Medulla oblongata (tissue), 1 donor: ENCODE measurements around the gene SH3GLB1.
A peak's percentile ranks its signal among the peaks of the same experiment; 100 is the strongest.

Experiments used
- DNase-seq: peaks from one replicate; pipeline ENCODE4 v3.0.0-alpha.2; 2015; ENCODE audit errors: extremely low spot score

SH3GLB1 gene

DNA sequence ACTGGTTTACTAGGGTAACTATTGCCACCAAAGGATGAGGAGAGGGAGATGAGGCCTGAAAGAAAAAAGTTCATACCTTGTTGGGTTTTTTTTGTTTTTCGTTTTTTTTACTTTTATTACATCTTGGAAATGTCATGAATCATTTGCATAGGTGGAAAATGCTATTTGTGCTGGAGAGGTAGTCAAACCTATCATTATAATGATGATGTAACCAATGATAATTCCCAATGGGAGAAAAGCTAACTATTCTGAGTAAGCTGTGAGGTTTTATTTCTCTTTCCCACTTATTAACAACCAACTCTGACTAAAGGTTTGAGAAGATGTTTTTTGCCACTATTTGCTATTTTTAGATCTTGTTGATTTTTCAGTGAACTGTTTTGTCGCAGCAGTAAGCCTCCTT lies 29.0 kb downstream of the SH3GLB1 start:
- DNase-seq, result no peak

DNA sequence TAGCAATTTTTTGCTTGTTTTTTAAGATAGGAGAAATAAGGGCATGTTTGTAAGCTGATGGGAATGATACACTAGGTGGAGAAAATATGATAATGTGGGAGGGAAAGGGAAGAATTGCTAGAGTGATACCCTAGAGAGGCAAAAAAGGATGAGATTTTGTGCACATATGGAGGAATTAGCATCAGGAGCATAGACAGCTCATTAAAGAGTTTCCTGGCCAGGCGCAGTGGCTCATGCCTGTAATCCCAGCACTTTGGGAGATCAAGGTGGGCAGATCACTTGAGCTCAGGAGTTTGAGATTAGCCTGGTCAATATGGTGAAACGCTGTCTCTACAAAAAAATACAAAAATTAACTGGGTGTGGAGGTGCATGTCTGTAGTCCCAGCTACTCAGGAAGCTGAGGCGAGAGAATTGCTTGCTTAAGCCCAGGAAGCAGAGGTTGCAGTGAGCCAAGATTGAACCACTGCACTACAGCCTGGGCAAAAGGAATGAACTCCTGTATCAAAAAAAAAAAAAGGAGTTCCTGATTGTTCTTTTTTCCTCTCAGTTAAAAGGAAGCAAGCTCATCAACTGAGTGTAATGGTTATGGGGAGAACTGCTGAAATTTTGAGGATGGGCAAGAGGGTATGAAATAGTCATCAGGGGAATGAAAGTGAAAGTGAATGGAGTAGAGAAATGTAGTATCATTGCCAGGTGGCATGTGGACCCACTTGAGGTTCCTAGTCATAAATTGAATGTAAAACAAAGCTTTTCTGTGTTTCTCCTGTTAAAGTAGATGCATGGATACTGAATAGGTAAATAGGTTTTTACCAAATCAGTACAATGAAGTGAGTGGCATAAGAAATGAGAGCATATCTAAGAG lies 35.5 kb downstream of the SH3GLB1 start:
- DNase-seq, result no peak

DNA sequence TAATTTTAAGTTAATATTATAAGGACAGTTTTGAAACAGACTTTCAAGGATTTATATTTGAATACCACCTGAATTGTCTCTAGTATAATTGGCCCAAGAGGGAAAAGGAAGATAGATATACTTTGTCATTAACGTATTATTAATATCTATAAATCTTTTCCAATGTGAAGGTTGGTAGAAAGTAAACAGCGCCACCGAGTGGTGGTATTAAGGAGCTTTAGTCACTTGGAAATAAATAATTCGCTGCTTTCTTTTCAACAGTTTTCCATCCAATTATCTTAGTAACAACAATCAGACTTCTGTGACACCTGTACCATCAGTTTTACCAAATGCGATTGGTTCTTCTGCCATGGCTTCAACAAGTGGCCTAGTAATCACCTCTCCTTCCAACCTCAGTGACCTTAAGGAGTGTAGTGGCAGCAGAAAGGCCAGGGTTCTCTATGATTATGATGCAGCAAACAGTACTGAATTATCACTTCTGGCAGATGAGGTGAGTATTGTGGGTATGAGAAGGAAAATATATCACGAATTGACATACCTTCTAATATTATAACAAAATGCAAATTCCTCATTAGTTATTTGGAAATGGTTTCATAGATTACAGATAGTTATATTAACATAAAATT lies 37.7 kb downstream of the SH3GLB1 start:
- peak; percentile 55 for DNase-seq

DNA sequence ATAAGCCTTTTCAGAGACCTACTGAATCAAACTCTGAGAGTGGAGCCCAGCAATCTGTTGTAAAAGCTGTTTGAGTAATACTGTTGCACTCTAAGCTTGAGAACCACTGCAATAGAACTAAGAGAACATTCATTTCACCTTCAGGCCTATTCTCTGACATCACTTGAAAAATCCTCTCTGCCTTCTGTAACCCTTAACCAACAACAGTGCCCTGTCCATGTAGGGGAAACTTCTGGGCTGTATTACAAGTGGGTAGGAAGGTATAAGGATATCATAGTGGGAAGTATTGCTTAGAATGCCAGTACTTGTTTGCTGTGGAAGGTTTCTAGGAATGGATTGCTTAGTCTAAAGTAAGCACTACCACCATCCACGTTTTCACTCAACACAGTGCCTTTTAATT lies 42.9 kb downstream of the SH3GLB1 start:
- no peak for DNase-seq

DNA sequence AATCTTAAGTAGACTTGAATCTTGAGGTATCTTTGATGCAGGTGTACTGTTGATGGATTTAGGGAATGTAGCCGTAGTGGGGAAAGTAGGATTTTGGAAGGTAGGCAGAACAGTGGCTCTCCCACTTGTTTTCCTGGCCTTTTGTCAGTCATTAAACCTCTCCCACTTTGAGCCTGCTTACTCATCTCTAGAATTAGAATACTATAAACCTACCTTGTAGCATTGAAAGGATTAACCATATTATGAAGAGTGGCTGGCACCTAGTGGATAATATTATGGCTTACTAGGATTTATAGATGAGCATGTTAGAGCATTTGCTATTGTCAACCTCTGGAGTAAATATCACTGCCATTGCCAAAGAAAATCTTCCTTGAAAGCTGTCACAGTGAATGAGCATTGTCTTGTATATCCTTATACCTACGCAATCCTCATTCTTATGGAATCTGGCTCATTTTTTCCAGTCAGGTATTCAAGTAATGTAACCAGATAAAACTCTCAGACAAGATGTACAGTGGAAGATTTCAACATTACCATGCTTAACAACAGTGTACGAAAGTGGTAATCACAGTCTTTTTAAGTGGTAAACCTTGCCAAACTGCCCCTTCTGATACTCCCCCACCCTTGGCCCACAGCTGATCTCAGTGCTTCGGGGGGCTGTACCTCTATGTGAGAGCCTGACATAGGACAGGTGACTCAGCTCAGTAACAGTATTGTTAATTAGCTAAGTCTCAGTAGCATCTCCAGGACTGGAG lies 44.4 kb downstream of the SH3GLB1 start:
- DNase-seq, result no peak

DNA sequence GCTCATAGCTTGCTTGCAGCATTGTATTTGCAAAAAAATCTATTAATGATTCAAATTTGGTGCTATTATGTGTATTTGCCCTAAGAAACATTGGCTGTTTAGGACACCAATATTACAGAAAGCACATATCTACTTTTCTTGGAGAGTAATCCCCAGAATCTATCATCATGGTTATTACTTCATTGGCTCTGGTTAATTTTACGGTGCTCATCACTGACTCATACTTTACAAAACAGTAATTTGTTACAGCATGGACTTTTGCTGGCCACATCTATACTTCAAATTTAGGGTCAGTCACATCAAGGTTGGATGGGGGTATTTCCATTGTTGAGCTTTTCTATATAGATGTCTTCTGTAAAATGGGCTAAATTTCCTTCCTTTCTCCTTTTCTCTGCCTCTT lies 45.7 kb downstream of the SH3GLB1 start:
- DNase-seq, result no peak

DNA sequence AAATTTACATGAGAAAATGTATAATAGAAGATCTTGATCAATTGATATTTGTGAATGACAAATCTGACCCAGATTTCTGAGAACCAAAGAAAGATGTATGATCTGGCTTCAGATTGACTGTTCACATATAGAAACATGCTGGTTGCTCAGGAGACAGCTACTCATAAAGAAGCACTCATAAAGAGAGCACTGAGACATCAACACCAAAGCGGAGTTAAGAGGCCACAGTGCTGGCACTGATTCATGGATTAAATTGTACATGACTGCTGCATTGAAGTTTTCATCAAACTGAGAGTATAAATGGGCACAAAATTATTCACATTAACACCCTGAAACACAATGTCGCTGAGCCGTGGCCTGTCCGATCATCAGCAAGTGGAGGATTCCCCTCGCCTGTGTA lies 46.2 kb downstream of the SH3GLB1 start:
- no peak for DNase-seq

DNA sequence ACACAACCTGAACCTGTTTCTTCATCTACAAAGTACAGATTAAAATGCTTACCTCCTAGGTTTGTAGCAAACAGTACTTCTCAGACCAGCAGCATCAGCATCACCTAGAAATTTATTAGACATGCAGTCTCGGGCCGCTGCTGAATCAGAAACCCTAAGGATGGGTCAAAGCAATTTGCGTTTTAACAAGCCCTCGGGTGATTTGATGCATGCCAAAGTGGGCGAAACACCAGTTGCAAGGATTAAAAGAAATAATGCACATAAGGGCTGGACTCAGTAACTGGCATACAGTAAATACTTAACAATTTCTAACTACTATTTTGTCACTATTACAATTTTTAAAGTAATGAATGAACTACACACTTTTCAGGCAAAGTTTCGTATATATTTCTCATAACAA lies 47.5 kb downstream of the SH3GLB1 start:
- no peak for DNase-seq

DNA sequence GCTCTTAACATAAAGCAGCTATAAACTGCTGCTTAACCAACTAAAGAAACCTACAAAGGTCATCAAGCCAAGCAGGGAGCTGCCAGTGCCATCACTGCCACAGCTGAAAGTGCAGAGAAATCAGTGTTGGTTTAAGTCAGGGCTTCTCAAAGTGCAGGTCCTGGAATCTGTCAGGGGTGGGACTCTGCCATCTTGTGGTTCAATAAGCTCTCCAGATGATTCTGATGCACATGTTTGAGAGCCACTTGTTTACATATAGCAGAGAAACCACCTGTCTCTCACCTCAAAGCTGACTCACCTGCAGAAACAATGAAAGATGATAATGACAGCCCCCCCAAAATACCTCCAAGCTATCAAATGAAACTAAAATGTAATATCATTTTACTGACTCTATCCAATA lies 49.3 kb downstream of the SH3GLB1 start:
- no peak for DNase-seq

DNA sequence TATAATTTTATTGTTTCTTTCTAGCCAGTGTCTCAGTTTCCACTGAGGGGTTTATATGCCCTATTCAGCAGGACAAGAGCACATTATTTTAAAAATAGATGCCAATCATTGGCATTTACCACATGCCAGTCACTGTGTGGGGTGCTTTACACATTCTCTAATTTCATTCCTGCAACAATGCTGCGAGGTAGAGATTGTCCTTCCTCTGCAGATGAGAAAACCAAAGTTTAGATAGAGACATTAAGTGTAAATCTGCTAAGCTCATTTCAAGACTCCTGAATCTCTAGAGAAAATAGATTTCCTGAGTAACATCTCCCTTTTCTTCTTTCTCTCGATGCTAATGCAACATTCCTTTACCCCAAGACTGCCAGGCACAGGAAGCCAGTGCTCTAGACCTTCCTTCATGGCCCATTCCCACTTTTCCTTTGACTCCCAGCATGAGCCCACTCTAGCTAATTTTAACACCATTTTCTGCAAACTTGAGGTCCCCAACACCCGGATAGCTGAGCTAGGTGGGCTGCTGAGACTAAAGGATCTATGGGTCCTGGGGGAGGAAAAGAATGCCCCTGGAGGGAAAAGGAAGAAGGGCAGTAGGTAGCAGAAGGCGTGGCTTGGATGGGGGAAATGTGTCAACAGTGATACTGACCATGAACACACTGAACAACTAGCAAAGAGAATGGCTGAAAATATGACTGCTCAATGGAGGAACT lies 50.0 kb downstream of the SH3GLB1 start:
- no peak for DNase-seq

DNA sequence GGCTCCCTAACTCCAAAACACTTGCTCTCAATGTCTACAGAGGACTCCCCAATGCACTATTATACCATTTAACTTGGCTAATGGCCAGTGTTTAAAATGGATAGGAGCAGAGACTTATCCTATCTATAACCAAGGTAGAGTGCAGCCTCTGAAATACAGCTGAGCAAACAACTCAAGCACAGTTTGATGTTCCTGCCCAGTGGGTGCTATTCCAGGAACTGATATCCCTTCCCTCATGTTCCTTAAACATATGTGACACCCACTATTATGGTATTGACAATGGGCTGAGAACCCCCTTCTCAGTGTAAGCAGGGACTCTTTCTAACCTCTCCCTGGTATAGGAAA lies 51.7 kb downstream of the SH3GLB1 start:
- no peak for DNase-seq

DNA sequence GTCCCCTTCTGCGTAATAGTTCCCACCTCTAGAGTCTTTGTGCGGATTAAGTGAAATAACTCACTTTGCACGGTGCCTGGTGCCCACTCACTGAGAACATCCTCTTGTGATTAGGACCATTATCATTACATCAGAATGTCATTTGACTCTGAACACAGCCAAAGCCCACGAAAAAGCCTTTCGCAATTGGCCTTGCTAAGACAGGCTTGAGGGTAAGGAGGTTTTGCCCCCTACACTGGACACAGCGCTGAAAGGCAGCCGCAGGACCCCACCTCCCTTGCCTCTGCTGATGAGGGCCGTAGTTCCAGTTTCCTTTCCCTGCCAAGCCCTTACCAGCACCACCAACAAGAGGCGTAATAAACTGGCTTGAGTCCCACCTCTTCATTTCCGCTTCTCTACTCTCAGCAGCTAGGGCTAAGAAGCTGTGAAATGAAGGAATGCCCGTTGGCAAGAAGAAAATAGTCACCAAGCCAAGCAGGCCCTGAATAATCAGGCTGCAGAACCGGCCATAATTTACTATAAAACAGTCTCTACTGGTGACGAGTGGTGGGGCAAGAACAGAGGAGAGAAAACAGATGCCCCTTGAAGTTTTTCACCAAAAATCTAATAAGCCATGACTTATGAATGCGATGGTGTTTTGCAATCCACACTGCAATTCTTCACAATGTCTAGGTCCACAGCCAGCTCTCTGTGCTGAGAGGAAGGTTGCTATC lies 53.1 kb downstream of the SH3GLB1 start:
- peak; percentile 65 for DNase-seq

DNA sequence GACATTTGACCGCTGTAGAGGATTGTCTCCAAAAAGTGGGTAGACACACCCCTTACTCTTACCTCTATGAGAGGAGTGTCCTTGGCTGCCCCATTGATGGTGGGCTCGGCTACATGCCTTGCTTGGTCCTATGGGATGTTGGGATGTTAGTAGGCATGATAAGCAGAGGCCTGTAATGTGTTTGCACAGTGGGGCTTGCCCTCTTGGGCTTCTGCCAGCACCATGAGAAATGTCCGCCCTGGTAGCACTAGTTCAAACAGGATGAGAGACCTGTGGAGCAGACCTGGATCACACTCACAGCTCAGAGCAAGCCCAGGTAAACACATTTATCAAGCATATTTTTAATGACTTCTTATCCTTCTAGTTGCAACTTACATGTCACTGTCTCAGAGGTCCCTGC lies 54.2 kb downstream of the SH3GLB1 start:
- no peak for DNase-seq

DNA sequence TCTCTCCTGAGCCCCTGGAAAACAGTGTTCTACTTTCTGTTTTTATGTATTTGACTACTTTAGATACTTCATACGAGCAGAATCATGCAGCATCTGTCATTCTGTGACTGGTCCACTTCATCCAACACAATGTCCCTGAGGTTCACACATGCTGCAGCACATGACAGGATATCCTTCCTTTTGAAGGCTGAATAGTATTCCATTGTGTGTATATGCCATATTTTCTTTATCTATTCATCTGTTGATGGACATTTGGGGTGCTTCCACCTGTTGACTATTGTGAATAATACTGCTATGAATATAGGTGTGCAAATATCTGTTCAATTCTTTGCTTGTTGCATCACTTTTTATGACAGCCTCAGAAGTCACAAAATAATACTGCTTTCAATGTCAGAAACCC lies 55.8 kb downstream of the SH3GLB1 start:
- DNase-seq, result no peak

DNA sequence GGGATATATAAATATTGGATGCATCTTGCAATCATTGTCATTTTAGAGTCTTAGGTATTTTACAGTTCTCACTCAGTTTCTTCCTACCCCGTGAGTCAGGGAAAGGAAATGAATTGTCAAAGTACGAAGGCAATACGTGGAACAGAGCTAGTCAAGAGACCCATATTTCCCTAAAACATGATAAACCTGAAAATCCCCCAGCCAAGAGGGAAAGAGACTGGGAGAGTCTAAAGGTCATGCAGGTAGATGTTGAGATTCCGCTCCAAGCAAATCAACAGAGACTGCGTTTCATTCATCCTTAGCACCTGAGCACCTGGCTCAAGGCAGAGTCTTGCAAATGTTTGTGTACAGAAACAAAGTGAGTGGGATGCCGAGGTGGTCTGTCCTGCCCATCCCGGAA lies 58.0 kb downstream of the SH3GLB1 start:
- DNase-seq, result no peak

DNA sequence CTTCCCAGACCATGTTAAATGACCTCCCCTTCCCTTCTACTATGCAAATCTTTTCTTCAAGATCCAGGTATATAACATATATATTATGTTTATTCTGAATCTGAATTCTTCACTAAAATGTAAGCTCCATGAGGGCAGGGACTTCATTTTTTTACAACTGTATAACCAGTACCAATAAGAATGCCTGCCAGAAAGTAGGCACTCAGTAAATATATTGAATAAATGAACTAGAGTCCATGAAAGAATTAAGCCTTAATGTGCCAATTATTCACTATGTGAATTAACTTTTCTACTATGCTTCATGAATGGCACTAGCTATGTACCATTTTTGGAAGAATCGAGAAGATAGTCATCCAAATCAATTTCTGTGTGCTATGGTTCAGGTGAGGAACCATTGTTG lies 60.1 kb downstream of the SH3GLB1 start:
- DNase-seq, result no peak

DNA sequence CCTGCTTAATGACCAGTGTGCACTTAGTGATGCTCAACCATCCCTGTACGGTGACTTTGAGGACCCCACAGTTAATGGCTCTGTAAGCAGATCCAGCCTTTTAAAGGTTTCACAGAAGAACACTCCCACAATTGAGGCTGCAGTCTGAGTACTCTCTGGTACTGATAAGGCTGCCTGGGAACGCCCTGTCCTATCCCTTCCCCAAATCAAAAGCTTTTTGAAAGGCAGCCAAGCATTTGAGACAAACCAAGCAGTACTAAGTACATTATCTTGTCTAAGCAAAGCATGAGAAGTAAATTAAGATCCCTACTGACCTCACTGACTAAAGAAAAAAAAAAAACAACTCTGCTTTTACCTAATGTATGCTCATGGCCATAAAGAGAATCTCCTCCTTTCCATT lies 60.7 kb downstream of the SH3GLB1 start:
- no peak for DNase-seq

DNA sequence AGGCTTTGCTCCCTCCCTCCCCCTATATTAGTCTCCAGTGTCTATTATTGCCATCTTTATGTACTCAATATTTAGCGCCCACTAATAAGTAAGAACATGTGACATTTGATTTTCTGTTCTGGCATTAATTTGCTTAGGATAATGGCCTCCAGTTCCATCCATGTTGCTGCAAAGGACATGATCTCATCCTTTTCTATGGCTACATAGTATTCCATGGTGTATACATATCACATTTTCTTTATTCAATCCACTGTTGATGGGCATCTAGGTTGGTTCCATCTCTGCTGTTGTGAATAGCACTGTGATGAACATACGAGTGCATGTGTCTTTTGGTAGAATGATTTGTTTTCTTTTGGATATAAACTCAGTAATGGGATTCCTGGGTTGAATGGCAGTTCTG lies 61.3 kb downstream of the SH3GLB1 start:
- DNase-seq, result no peak

DNA sequence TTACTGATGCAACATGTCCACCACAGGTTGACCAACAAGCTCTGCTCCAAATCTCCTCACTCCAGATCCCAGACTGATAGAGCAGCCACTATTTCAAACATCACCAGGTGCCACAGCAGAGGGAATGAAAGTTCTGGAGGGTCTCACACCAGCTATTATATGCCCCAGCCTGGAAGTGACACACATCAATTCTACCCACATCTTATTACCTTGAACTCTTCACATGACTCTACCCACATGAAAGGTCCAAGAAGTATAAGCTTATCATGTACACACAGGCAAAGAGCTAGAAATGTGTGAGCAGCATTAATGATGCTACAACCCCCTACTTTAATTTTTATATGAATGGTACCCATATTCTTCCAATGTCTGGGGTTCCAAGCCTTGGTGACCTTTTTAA lies 64.2 kb downstream of the SH3GLB1 start:
- no peak for DNase-seq

DNA sequence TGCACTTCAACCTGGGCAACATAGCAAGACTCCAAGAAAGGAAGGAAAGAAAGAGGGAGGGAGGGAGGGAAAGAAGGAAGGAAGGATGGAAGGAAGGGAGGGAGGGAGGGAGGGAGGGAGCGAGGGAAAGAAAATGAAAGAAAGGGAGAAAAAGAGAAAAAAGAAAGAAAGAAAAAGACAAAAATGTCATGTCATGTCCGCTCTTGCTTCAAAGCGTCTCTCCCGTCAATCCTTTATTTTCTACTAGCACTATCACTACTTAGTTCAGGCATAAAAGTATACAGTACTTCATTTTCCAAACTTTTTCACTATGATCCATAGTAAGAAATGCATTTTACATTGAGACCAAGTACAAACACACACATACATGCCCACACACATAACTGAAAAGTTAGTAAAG lies 64.7 kb downstream of the SH3GLB1 start:
- DNase-seq, result no peak
